A549 (cell line): ENCODE results near the gene TDO2.
"Not testable (repeated sequence)": the region's sequence is repeated elsewhere in the genome, so short reads cannot be mapped to it uniquely, and the experiment has no call there.

ENCODE experiments used
- CHD2 ChIP-seq: fragments of 150-350 bp; IDR thresholded peaks from 2 replicates; pipeline ENCODE4 v1.6.1; 2014; ENCODE audit warnings: low read length; ENCODE audit not compliant: partially characterized antibody
- ESRRA ChIP-seq: fragments of 150-350 bp; IDR thresholded peaks from 2 replicates; pipeline ENCODE4 v1.6.1; 2014; ENCODE audit warnings: mild to moderate bottlenecking, low read length, borderline replicate concordance
- KDM1A ChIP-seq: fragments of 200-600 bp; sonication (generic); IDR thresholded peaks from 2 replicates; pipeline ENCODE4 v1.6.1; 2016; ENCODE audit warnings: low read depth, mild to moderate bottlenecking
- POLR2A ChIP-seq: IDR thresholded peaks from 2 replicates; pipeline ENCODE4 v1.6.1; 2012; ENCODE audit warnings: mild to moderate bottlenecking, low read length
- RAD21 ChIP-seq, 2 experiments: fragments of >200 bp in 1 of 2; sonication (Bioruptor Twin) in 1 of 2; formaldehyde crosslinking in 1 of 2; IDR thresholded peaks in 1 of 2; conservative IDR thresholded peaks in 1 of 2; 2 replicates in 1 of 2; 3 replicates in 1 of 2; pipeline ENCODE4 v1.6.1; 2012 to 2018; ENCODE audit warnings: inconsistent platforms in 1 of 2
- TF ChIP-seq, protein P1 (sequence below): fragments of >200 bp; sonication (Bioruptor Twin); formaldehyde crosslinking; IDR thresholded peaks from 3 replicates; pipeline ENCODE4 v1.5.1; 2016
- TF ChIP-seq, protein P2 (sequence below): IDR thresholded peaks from 2 replicates; pipeline ENCODE4 v1.6.1; 2012

- TF ChIP-seq, protein P1, sequence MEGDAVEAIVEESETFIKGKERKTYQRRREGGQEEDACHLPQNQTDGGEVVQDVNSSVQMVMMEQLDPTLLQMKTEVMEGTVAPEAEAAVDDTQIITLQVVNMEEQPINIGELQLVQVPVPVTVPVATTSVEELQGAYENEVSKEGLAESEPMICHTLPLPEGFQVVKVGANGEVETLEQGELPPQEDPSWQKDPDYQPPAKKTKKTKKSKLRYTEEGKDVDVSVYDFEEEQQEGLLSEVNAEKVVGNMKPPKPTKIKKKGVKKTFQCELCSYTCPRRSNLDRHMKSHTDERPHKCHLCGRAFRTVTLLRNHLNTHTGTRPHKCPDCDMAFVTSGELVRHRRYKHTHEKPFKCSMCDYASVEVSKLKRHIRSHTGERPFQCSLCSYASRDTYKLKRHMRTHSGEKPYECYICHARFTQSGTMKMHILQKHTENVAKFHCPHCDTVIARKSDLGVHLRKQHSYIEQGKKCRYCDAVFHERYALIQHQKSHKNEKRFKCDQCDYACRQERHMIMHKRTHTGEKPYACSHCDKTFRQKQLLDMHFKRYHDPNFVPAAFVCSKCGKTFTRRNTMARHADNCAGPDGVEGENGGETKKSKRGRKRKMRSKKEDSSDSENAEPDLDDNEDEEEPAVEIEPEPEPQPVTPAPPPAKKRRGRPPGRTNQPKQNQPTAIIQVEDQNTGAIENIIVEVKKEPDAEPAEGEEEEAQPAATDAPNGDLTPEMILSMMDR: not testable (repeated sequence)
- not testable (repeated sequence) for TF ChIP-seq CHD2; ESRRA; POLR2A; RAD21 (conservative IDR thresholded peaks at IDR 0.05 in 1 of 2, IDR thresholded peaks at IDR 0.05 in 1 of 2); KDM1A
- TF ChIP-seq, protein P2, sequence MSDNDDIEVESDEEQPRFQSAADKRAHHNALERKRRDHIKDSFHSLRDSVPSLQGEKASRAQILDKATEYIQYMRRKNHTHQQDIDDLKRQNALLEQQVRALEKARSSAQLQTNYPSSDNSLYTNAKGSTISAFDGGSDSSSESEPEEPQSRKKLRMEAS: not testable (repeated sequence)
These were observed 5.1 kb upstream of the TDO2 start for GRCh38 chr4:155898371-155898770.
